SK-N-SH (cell line): Measurements from ENCODE around the gene TJAP1. TPM values are rescaled to one million over a fixed set of nuclear protein-coding genes. Genes with fewer than 3 reads are reported as not detected.

Experiments
- CTCF ChIA-PET: fragments of 300-600, 350-600 bp; formaldehyde crosslinking; extraction: SDS; loops from one replicate; lab custom pipeline; 2021; lab: Yijun Ruan, JAX
- POLR2A ChIA-PET: fragments of 350-600 bp; sonication (Branson Sonifier 250); formaldehyde crosslinking; extraction: SDS; loops from one replicate; lab custom pipeline; 2020; ENCODE audit warnings: antibody characterized with exemption, inconsistent platforms; lab: Yijun Ruan, JAX
- DNase-seq: peaks from one replicate; pipeline ENCODE4 v3.0.0; 2012
- H2AFZ ChIP-seq: fragments of 200-600 bp; sonication (generic); 2 replicates; pipeline ENCODE4 v1.8.1; 2016; ENCODE audit warnings: antibody characterized with exemption, mild to moderate bottlenecking, low read depth
- H3F3A ChIP-seq: fragments of 200-600 bp; sonication (generic); replicated peaks from 2 replicates; pipeline ENCODE3; 2016; ENCODE audit warnings: antibody characterized with exemption, mild to moderate bottlenecking; ENCODE audit not compliant: insufficient read depth
- H3K27ac ChIP-seq, 2 experiments: fragments of 200-500 bp in 1 of 2; fragments of 200-600 bp in 1 of 2; sonication (Bioruptor generic) in 1 of 2; sonication (generic), shearing (Covaris generic) in 1 of 2; 2 replicates each; pipeline versions ENCODE4 v1.5.1 to v1.6.1; 2014 to 2016; ENCODE audit warnings: low read depth in 2 of 2, inconsistent platforms in 1 of 2, low read length in 1 of 2, mild to moderate bottlenecking in 1 of 2, mixed read lengths in 1 of 2
- H3K27me3 ChIP-seq: fragments of 200-600 bp; sonication (generic), shearing (Covaris generic); 2 replicates; pipeline ENCODE4 v1.6.1; 2016; ENCODE audit warnings: mixed run types; ENCODE audit not compliant: insufficient read depth
- H3K36me3 ChIP-seq, 2 experiments: fragments of 200-500 bp in 1 of 2; fragments of 200-600 bp in 1 of 2; sonication (Bioruptor generic) in 1 of 2; sonication (generic) in 1 of 2; replicated peaks in 1 of 2; 2 replicates each; pipeline versions ENCODE3 to v1.5.1; 2014 to 2016; ENCODE audit warnings: low read length in 1 of 2, mild to moderate bottlenecking in 1 of 2; ENCODE audit not compliant: insufficient read depth in 2 of 2, control insufficient read depth in 1 of 2
- H3K4me1 ChIP-seq, 2 experiments: fragments of 200-500 bp in 1 of 2; fragments of 200-600 bp in 1 of 2; sonication (Bioruptor generic) in 1 of 2; sonication (generic), shearing (Covaris generic) in 1 of 2; 2 replicates each; pipeline versions ENCODE4 v1.5.1 to v1.6.1; 2014 to 2016; ENCODE audit warnings: low read depth in 1 of 2, low read length in 1 of 2, mixed run types in 1 of 2; ENCODE audit not compliant: insufficient read depth in 2 of 2, control insufficient read depth in 1 of 2
- H3K4me2 ChIP-seq: fragments of 200-600 bp; sonication (generic), shearing (Covaris generic); 2 replicates; pipeline ENCODE4 v1.6.1; 2017; ENCODE audit warnings: mixed run types
- H3K4me3 ChIP-seq, 2 experiments: fragments of 200-500 bp in 1 of 2; fragments of 200-600 bp in 1 of 2; sonication (Bioruptor generic) in 1 of 2; sonication (generic), shearing (Covaris generic) in 1 of 2; 2 replicates each; pipeline versions ENCODE4 v1.5.1 to v1.8.1; 2014 to 2016; ENCODE audit warnings: low read depth in 2 of 2, inconsistent platforms in 1 of 2, low read length in 1 of 2, mild to moderate bottlenecking in 1 of 2, mixed read lengths in 1 of 2, moderate library complexity in 1 of 2
- H3K79me2 ChIP-seq: fragments of 200-600 bp; sonication (generic); 2 replicates; pipeline ENCODE4 v1.8.1; 2017; ENCODE audit warnings: mild to moderate bottlenecking; ENCODE audit not compliant: insufficient read depth
- H3K9ac ChIP-seq: fragments of 200-600 bp; sonication (generic); 2 replicates; pipeline ENCODE4 v1.6.1; 2017; ENCODE audit warnings: mixed run types
- H3K9me2 ChIP-seq: fragments of 200-600 bp; sonication (generic); 2 replicates; pipeline ENCODE4 v1.6.1; 2017; ENCODE audit warnings: mixed run types
- H3K9me3 ChIP-seq: fragments of 200-600 bp; sonication (generic); 2 replicates; pipeline ENCODE4 v1.6.1; 2017; ENCODE audit warnings: mixed run types, mild to moderate bottlenecking, moderate library complexity
- H4K20me1 ChIP-seq: fragments of 200-600 bp; sonication (generic); 2 replicates; pipeline ENCODE4 v1.6.1; 2017; ENCODE audit warnings: mild to moderate bottlenecking, mixed run types; ENCODE audit not compliant: insufficient read depth
- EP300 ChIP-seq, 2 experiments: IDR thresholded peaks; 2 replicates each; pipeline versions ENCODE4 v1.4.0 to v1.6.1; 2012; ENCODE audit warnings: borderline replicate concordance in 1 of 2, low read depth in 1 of 2, low read length in 1 of 2
- EZH2phosphoT487 ChIP-seq: fragments of 200-600 bp; sonication (generic); IDR thresholded peaks from 2 replicates; pipeline ENCODE4 v1.6.1; 2017; ENCODE audit warnings: low read depth, mixed run types, mild to moderate bottlenecking, antibody characterized with exemption, moderate library complexity, borderline replicate concordance
- FOSL2 ChIP-seq: IDR thresholded peaks from 2 replicates; pipeline ENCODE4 v1.4.0; 2012; ENCODE audit warnings: low read depth, mild to moderate bottlenecking, moderate library complexity, borderline replicate concordance
- FOXJ3 ChIP-seq: sonication (generic); formaldehyde crosslinking; IDR thresholded peaks from 2 replicates; pipeline ENCODE4 v1.5.1; 2020; ENCODE audit warnings: mild to moderate bottlenecking, missing genetic modification reagents
- FOXM1 ChIP-seq: IDR thresholded peaks from 2 replicates; pipeline ENCODE4 v1.4.0; 2012; ENCODE audit warnings: low read depth, mild to moderate bottlenecking
- GABPA ChIP-seq: IDR thresholded peaks from 2 replicates; pipeline ENCODE4 v1.4.0; 2012; ENCODE audit warnings: low read depth, mild to moderate bottlenecking
- JUND ChIP-seq: IDR thresholded peaks from 2 replicates; pipeline ENCODE4 v1.4.0; 2012
- MEF2A ChIP-seq: IDR thresholded peaks from 2 replicates; pipeline ENCODE4 v1.4.0; 2012; ENCODE audit warnings: low read depth, borderline replicate concordance
- MXI1 ChIP-seq: IDR thresholded peaks from 2 replicates; pipeline ENCODE4 v1.6.1; 2012; ENCODE audit warnings: mild to moderate bottlenecking, low read depth, low read length, improper control_type of control experiment
- NRF1 ChIP-seq: IDR thresholded peaks from 2 replicates; pipeline ENCODE4 v1.6.1; 2012; ENCODE audit warnings: low read depth, mild to moderate bottlenecking, low read length
- PBX3 ChIP-seq: IDR thresholded peaks from 2 replicates; pipeline ENCODE4; 2012
- RFX5 ChIP-seq: IDR thresholded peaks from 2 replicates; pipeline ENCODE4 v1.6.1; 2012; ENCODE audit warnings: mild to moderate bottlenecking, improper control_type of control experiment, low read length
- TCF12 ChIP-seq: IDR thresholded peaks from 2 replicates; pipeline ENCODE4 v1.4.0; 2012
- TEAD4 ChIP-seq: IDR thresholded peaks from 2 replicates; pipeline ENCODE4 v1.4.0; 2012; ENCODE audit warnings: mild to moderate bottlenecking, borderline replicate concordance; ENCODE audit not compliant: insufficient read depth
- WGBS: methylation state at CpG from one replicate; pipeline ENCODE4 v1.1.6; 2017; ENCODE audit warnings: low lambda C conversion rate; 5-methylcytosine and 5-hydroxymethylcytosine counted together
- polyA plus RNA-seq, 3 experiments: library from polyadenylated mRNA; depleted of rRNA; stranded (reverse); fragments of >200 nt; gene quantifications; 2 replicates each; pipeline ENCODE4 v1.2.3, GENCODE V29; 2012
- TF ChIP-seq, protein P1 (sequence below): fragments of 200-600 bp; sonication (generic); IDR thresholded peaks from 2 replicates; pipeline ENCODE4 v1.6.1; 2017; ENCODE audit warnings: antibody characterized with exemption, mild to moderate bottlenecking, moderate library complexity

Gene TJAP1
- polyA plus RNA-seq, 1 of the 3 experiments (the other 2 are of a cell fraction), result 39.5 TPM

- WGBS, result 98% methylated on average over 8 of the region's 8 CpGs
- no peak overlapping the region for H3K4me2 ChIP-seq
- peaks cover 6% of the 10 kb centered on the region for H3F3A ChIP-seq
- no peak overlapping the region for H3K27ac ChIP-seq
- 0 out of 2 replicates have a peak, but pooled peaks cover 4% of the 10 kb centered on the region for H4K20me1 ChIP-seq
- H2AFZ ChIP-seq, result no peak overlapping the region
- CTCF ChIA-PET, result interaction anchor here (1.2 to 1.4 kb wide), 3 partner anchors 11 to 63 kb away, joined by 3 to 5 read pairs (median 5); partner anchors contain the start of gene LRRC73
- no peak for DNase-seq
- H3K36me3 ChIP-seq, result peaks cover 56 to 65% of the 10 kb centered on the region in 2 experiments
- H3K4me1 ChIP-seq, result peaks cover 8 to 18% of the 10 kb centered on the region in 2 experiments
- no peak overlapping the region for H3K4me3 ChIP-seq
- no peaks in the 10 kb centered on the region for H3K27me3 ChIP-seq
- no peak for TF ChIP-seq EZH2phosphoT487
- TF ChIP-seq FOXM1, result no peak
- TF ChIP-seq RFX5, result no peak
- no peak for TF ChIP-seq PBX3
- TF ChIP-seq TCF12, result no peak
- TF ChIP-seq GABPA, result no peak
- no peak for TF ChIP-seq FOXJ3 (CRISPR knock-in tag)
- TF ChIP-seq FOSL2, result no peak
- peaks cover 50% of the 10 kb centered on the region for H3K79me2 ChIP-seq
- H3K9ac ChIP-seq, result no peak overlapping the region
- POLR2A ChIA-PET, result no interaction called here
- H3K9me2 ChIP-seq, result no peaks in the 10 kb centered on the region
- no peaks in the 10 kb centered on the region for H3K9me3 ChIP-seq
Observed at GRCh38 chr6:43520097-43520496, 42.7 kb downstream of the TJAP1 start.

- DNase-seq, result no peak
- POLR2A ChIA-PET, result no interaction called here
- Histone ChIP-seq H3K4me1 (peaks cover 0 to 9% of the 10 kb centered on the region in 2 experiments; a peak in 1 of 4 replicates), H3F3A (peaks cover 6% of the 10 kb centered on the region), H3K27ac (no peak overlapping the region), H3K4me3 (no peak overlapping the region), H3K27me3 (no peaks in the 10 kb centered on the region), H3K4me2 (no peak overlapping the region), H3K79me2 (peaks cover 33% of the 10 kb centered on the region), H3K9ac (no peak overlapping the region), H2AFZ (no peak overlapping the region), H3K9me3 (no peaks in the 10 kb centered on the region), H3K36me3 (peaks cover 68 to 73% of the 10 kb centered on the region in 2 experiments), H3K9me2 (no peaks in the 10 kb centered on the region), H4K20me1 (no peaks in the 10 kb centered on the region)
- TF ChIP-seq MXI1 (no peak), EP300 (IDR thresholded peaks at IDR 0.05; ENCODE audit: borderline replicate concordance in 1 of 2, low read depth in 1 of 2, low read length in 1 of 2) (no peak), NRF1 (no peak), TEAD4 (no peak), RFX5 (no peak), JUND (no peak), MEF2A (no peak)
- TF ChIP-seq, protein P1, sequence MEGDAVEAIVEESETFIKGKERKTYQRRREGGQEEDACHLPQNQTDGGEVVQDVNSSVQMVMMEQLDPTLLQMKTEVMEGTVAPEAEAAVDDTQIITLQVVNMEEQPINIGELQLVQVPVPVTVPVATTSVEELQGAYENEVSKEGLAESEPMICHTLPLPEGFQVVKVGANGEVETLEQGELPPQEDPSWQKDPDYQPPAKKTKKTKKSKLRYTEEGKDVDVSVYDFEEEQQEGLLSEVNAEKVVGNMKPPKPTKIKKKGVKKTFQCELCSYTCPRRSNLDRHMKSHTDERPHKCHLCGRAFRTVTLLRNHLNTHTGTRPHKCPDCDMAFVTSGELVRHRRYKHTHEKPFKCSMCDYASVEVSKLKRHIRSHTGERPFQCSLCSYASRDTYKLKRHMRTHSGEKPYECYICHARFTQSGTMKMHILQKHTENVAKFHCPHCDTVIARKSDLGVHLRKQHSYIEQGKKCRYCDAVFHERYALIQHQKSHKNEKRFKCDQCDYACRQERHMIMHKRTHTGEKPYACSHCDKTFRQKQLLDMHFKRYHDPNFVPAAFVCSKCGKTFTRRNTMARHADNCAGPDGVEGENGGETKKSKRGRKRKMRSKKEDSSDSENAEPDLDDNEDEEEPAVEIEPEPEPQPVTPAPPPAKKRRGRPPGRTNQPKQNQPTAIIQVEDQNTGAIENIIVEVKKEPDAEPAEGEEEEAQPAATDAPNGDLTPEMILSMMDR, result no peak
- WGBS, result 71% methylated on average over 1 of the region's 2 CpGs
- CTCF ChIA-PET, result interaction anchor here (1.0 kb wide), 1 partner anchor 15 kb away, joined by 5 read pairs; no protein-coding TSS in a partner anchor
Observed at GRCh38 chr6:43521836-43522235, 44.5 kb downstream of the TJAP1 start.
